HEK293 (cell line): ENCODE results near the gene DBN1.

Source experiments
- CTCF ChIA-PET: fragments of 350-600 bp; formaldehyde crosslinking; extraction: SDS; loops from one replicate; lab custom pipeline; 2021; ENCODE audit warnings: antibody characterized with exemption; lab: Yijun Ruan, JAX
- POLR2A ChIA-PET: fragments of 300-600 bp; formaldehyde crosslinking; extraction: SDS; loops from one replicate; lab custom pipeline; 2020; ENCODE audit warnings: antibody characterized with exemption, inconsistent platforms; lab: Yijun Ruan, JAX
- H3K27ac ChIP-seq: fragments of 200-500 bp; sonication (Bioruptor generic); 2 replicates; pipeline ENCODE4 v1.5.1; 2014; ENCODE audit warnings: low read depth, low read length, control low read depth, inconsistent platforms; ENCODE audit errors: extremely low read depth
- H3K36me3 ChIP-seq, 2 experiments: fragments of 200-500 bp in 1 of 2; sonication (Bioruptor generic) in 1 of 2; 1 replicate in 1 of 2; 2 replicates in 1 of 2; pipeline ENCODE4 v1.5.1; 2014 to 2017; ENCODE audit warnings: inconsistent platforms in 2 of 2, low read length in 2 of 2; ENCODE audit not compliant: control insufficient read depth in 2 of 2, insufficient read depth in 1 of 2
- H3K4me1 ChIP-seq: fragments of 200-500 bp; sonication (Bioruptor generic); 2 replicates; pipeline ENCODE4 v1.5.1; 2014; ENCODE audit warnings: mild to moderate bottlenecking, low read length, inconsistent platforms; ENCODE audit not compliant: control insufficient read depth, insufficient read depth
- H3K4me3 ChIP-seq: 2 replicates; pipeline ENCODE4 v1.5.1; 2011; ENCODE audit warnings: low read depth, mild to moderate bottlenecking, control low read depth, low read length, moderate library complexity
- H3K9me3 ChIP-seq: fragments of 200-500 bp; sonication (Bioruptor generic); 2 replicates; pipeline ENCODE4 v1.5.1; 2014; ENCODE audit warnings: low read depth, low read length, inconsistent platforms; ENCODE audit not compliant: control insufficient read depth, insufficient read depth
- BCL11A ChIP-seq: fragments of 450-650 bp; formaldehyde crosslinking; IDR thresholded peaks from 2 replicates; pipeline ENCODE4 v1.5.1; 2016; ENCODE audit warnings: low read depth, missing biosample characterization, missing genetic modification characterization
- BCL6B ChIP-seq: fragments of 450-650 bp; formaldehyde crosslinking; IDR thresholded peaks from 2 replicates; pipeline ENCODE4 v1.5.1; 2017; ENCODE audit warnings: missing biosample characterization, missing genetic modification characterization
- INSM2 ChIP-seq: fragments of 450-650 bp; formaldehyde crosslinking; IDR thresholded peaks from 2 replicates; pipeline ENCODE4 v1.5.1; 2016; ENCODE audit warnings: missing biosample characterization, missing genetic modification characterization
- KLF10 ChIP-seq: fragments of 450-650 bp; IDR thresholded peaks from 2 replicates; pipeline ENCODE4 v1.5.1; 2018; ENCODE audit warnings: missing biosample characterization, mild to moderate bottlenecking, missing genetic modification characterization
- SALL2 ChIP-seq: fragments of 450-650 bp; formaldehyde crosslinking; IDR thresholded peaks from 2 replicates; pipeline ENCODE4 v1.5.0; 2017; ENCODE audit warnings: missing biosample characterization, mild to moderate bottlenecking, missing genetic modification characterization, borderline replicate concordance
- ZFP41 ChIP-seq: fragments of 450-650 bp; formaldehyde crosslinking; IDR thresholded peaks from 2 replicates; pipeline ENCODE4 v1.5.1; 2016; ENCODE audit warnings: missing biosample characterization, missing genetic modification characterization, borderline replicate concordance
- ZNF146 ChIP-seq: fragments of 450-650 bp; formaldehyde crosslinking; IDR thresholded peaks from 2 replicates; pipeline ENCODE4 v1.5.1; 2016; ENCODE audit warnings: missing biosample characterization, missing genetic modification characterization
- ZNF148 ChIP-seq: fragments of 450-650 bp; formaldehyde crosslinking; IDR thresholded peaks from 2 replicates; pipeline ENCODE4 v1.5.0; 2017; ENCODE audit warnings: missing biosample characterization, missing genetic modification characterization, borderline replicate concordance
- ZNF175 ChIP-seq: fragments of 450-650 bp; formaldehyde crosslinking; IDR thresholded peaks from 2 replicates; pipeline ENCODE4 v1.5.1; 2016; ENCODE audit warnings: missing biosample characterization, missing genetic modification characterization
- ZNF366 ChIP-seq: fragments of 450-650 bp; formaldehyde crosslinking; conservative IDR thresholded peaks from 2 replicates; pipeline ENCODE4 v1.5.1; 2016; ENCODE audit warnings: missing biosample characterization, missing genetic modification characterization
- ZNF398 ChIP-seq: fragments of 450-650 bp; formaldehyde crosslinking; IDR thresholded peaks from 2 replicates; pipeline ENCODE4 v1.5.1; 2017; ENCODE audit warnings: missing biosample characterization, missing genetic modification characterization
- ZNF404 ChIP-seq: fragments of 450-650 bp; formaldehyde crosslinking; IDR thresholded peaks from 2 replicates; pipeline ENCODE4 v1.5.1; 2017; ENCODE audit warnings: missing biosample characterization, missing genetic modification characterization
- ZNF555 ChIP-seq: fragments of 450-650 bp; formaldehyde crosslinking; conservative IDR thresholded peaks from 2 replicates; pipeline ENCODE4 v1.5.1; 2017; ENCODE audit warnings: missing biosample characterization, mild to moderate bottlenecking, missing genetic modification characterization, inconsistent platforms
- ZNF558 ChIP-seq: fragments of 450-650 bp; formaldehyde crosslinking; IDR thresholded peaks from 2 replicates; pipeline ENCODE4 v1.5.1; 2016; ENCODE audit warnings: missing biosample characterization, missing genetic modification characterization
- ZNF571 ChIP-seq: fragments of 450-650 bp; formaldehyde crosslinking; IDR thresholded peaks from 2 replicates; pipeline ENCODE4 v1.5.0; 2017; ENCODE audit warnings: missing biosample characterization, missing genetic modification characterization
- ZNF677 ChIP-seq: fragments of 450-650 bp; IDR thresholded peaks from 2 replicates; pipeline ENCODE4 v1.5.0; 2018; ENCODE audit warnings: missing biosample characterization, mild to moderate bottlenecking, missing genetic modification characterization, moderate library complexity
- ZNF704 ChIP-seq: fragments of 450-650 bp; formaldehyde crosslinking; IDR thresholded peaks from 2 replicates; pipeline ENCODE4 v1.5.1; 2016; ENCODE audit warnings: missing biosample characterization, missing genetic modification characterization
- ZNF76 ChIP-seq: fragments of 450-650 bp; formaldehyde crosslinking; IDR thresholded peaks from 2 replicates; pipeline ENCODE4; 2016; ENCODE audit warnings: low read depth, missing biosample characterization, missing genetic modification characterization, borderline replicate concordance
- ZNF791 ChIP-seq: fragments of 450-650 bp; formaldehyde crosslinking; IDR thresholded peaks from 2 replicates; pipeline ENCODE4 v1.5.1; 2016; ENCODE audit warnings: missing biosample characterization, missing genetic modification characterization
- ZSCAN16 ChIP-seq: fragments of 450-650 bp; formaldehyde crosslinking; IDR thresholded peaks from 2 replicates; pipeline ENCODE4 v1.5.1; 2016; ENCODE audit warnings: missing biosample characterization, missing genetic modification characterization

DBN1 gene

GRCh38 chr5:177511796-177512675 lies 38.6 kb upstream of the DBN1 start:
- H3K27ac ChIP-seq, result no peak overlapping the region
- no peak overlapping the region for H3K4me3 ChIP-seq
- POLR2A ChIA-PET, result no interaction called here
- no peaks in the 10 kb centered on the region for H3K9me3 ChIP-seq
- CTCF ChIA-PET, result interaction anchor here (2.8 kb wide), 1 partner anchor 11 kb away, joined by 16 read pairs; no protein-coding TSS in a partner anchor
- TF ChIP-seq ZNF146 (tag by site-specific recombination), result no peak
- no peak for TF ChIP-seq ZSCAN16 (tag by site-specific recombination)
- TF ChIP-seq ZNF398 (tag by site-specific recombination), result no peak
- TF ChIP-seq ZNF704 (tag by site-specific recombination), result no peak
- TF ChIP-seq BCL6B (tag by site-specific recombination), result no peak
- TF ChIP-seq INSM2, result no peak
- TF ChIP-seq ZNF366, result no peak
- no peak for TF ChIP-seq ZNF555
- TF ChIP-seq SALL2 (tag by site-specific recombination), result no peak
- TF ChIP-seq ZNF175 (tag by site-specific recombination), result no peak
- no peak for TF ChIP-seq ZNF571 (tag by site-specific recombination)
- no peak for TF ChIP-seq KLF10 (tag by site-specific recombination)
- TF ChIP-seq ZNF76 (tag by site-specific recombination), result no peak
- no peak for TF ChIP-seq ZNF148 (tag by site-specific recombination)
- no peak for TF ChIP-seq ZNF677 (tag by site-specific recombination)
- TF ChIP-seq ZNF404 (tag by site-specific recombination), result no peak
- TF ChIP-seq BCL11A (tag by site-specific recombination), result no peak
- no peak for TF ChIP-seq ZFP41
- TF ChIP-seq ZNF791, result no peak
- no peak for TF ChIP-seq ZNF558 (tag by site-specific recombination)
- peaks cover 6 to 74% of the 10 kb centered on the region in 2 experiments for H3K36me3 ChIP-seq
- H3K4me1 ChIP-seq, result no peaks in the 10 kb centered on the region
